ENCODE measurements around the gene RELCH. TPM values are rescaled to one million over a fixed set of nuclear protein-coding genes. Genes with fewer than 3 reads are reported as not detected.

Gene RELCH
- total and polyA plus RNA-seq, 2 of the 13 experiments (the other 11 are each of a cell fraction or from before 2014, with no cell fraction given): 5.6 to 31.7 TPM

DNA sequence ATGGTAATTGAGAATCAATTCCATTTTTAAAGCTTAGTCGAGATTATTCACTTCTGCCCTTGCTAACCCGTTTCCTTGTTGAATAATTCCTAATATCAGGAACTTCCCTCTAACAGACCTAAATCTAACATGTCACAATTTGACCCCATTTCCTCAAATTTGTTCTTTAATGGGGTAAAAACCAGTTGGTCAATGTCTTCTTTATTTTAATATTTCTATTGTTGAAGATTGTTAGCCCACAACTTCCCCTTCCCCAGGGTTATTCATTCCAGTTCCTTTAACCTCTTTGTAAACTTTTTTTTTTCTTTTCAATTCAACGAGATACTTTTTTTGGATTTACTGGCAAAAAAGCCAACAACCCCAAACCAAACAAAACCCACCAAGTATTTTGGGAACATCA is 145.4 kb downstream of the RELCH start:
- peaks cover 30% of the 10 kb centered on the region for H3K4me1 ChIP-seq (ENCODE audit: insufficient read depth, low read length)
- no peaks in the 10 kb centered on the region for H4K20me1 ChIP-seq (ENCODE audit: insufficient read depth, low read length)
- no peaks in the 10 kb centered on the region for H3K36me3 ChIP-seq (replicated peaks in 1 of 2; ENCODE audit: control insufficient read depth in 1 of 2, insufficient read depth in 2 of 2, low read length in 2 of 2)
- no peak overlapping the region for H3K27ac ChIP-seq (ENCODE audit: extremely low read length, insufficient read depth, low read length)
- H3K4me2 ChIP-seq (ENCODE audit: low read depth, low read length): no peak overlapping the region
- BruUV-seq (replicated peaks): no TSS peak
- no peak overlapping the region for H3K4me3 ChIP-seq (replicated peaks in 1 of 3; ENCODE audit: insufficient read depth in 1 of 3, low read depth in 2 of 3, low read length in 3 of 3)
- TF ChIP-seq POGZ (CRISPR knock-in tag; IDR thresholded peaks at IDR 0.05) (no peak), ZNF703 (CRISPR knock-in tag; IDR thresholded peaks at IDR 0.05; ENCODE audit: borderline replicate concordance) (no peak), ZNF3 (CRISPR knock-in tag; IDR thresholded peaks at IDR 0.05) (no peak), ZNF354B (CRISPR knock-in tag; IDR thresholded peaks at IDR 0.05) (no peak), ZKSCAN8 (CRISPR knock-in tag; IDR thresholded peaks at IDR 0.05; ENCODE audit: borderline replicate concordance) (no peak)
- TF ChIP-seq, protein P1, sequence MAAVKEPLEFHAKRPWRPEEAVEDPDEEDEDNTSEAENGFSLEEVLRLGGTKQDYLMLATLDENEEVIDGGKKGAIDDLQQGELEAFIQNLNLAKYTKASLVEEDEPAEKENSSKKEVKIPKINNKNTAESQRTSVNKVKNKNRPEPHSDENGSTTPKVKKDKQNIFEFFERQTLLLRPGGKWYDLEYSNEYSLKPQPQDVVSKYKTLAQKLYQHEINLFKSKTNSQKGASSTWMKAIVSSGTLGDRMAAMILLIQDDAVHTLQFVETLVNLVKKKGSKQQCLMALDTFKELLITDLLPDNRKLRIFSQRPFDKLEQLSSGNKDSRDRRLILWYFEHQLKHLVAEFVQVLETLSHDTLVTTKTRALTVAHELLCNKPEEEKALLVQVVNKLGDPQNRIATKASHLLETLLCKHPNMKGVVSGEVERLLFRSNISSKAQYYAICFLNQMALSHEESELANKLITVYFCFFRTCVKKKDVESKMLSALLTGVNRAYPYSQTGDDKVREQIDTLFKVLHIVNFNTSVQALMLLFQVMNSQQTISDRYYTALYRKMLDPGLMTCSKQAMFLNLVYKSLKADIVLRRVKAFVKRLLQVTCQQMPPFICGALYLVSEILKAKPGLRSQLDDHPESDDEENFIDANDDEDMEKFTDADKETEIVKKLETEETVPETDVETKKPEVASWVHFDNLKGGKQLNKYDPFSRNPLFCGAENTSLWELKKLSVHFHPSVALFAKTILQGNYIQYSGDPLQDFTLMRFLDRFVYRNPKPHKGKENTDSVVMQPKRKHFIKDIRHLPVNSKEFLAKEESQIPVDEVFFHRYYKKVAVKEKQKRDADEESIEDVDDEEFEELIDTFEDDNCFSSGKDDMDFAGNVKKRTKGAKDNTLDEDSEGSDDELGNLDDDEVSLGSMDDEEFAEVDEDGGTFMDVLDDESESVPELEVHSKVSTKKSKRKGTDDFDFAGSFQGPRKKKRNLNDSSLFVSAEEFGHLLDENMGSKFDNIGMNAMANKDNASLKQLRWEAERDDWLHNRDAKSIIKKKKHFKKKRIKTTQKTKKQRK (IDR thresholded peaks at IDR 0.05; ENCODE audit: low read length): no peak
- H3K9me3 ChIP-seq (ENCODE audit: low read length): no peaks in the 10 kb centered on the region
- ChIA-PET POLR2A (no interaction called here), CTCF (ENCODE audit: low intra/inter-chr PET ratio, low total read pairs) (no interaction called here)
- no peak overlapping the region for H3K9ac ChIP-seq (ENCODE audit: insufficient read depth, low read depth, low read length)
- ATAC-seq (no peak), DNase-seq (ENCODE audit: low spot score) (no peak), FAIRE-seq (no peak)
- no peaks in the 10 kb centered on the region for H3K27me3 ChIP-seq (ENCODE audit: control insufficient read depth in 1 of 2, insufficient read depth in 2 of 2, low read length in 2 of 2)
- intact Hi-C loops (cut with micrococcal nuclease; ENCODE audit: unreplicated experiment): no loop called here
- WGBS (ENCODE audit: low lambda C conversion rate): 89% methylated on average over 3 of the region's 3 CpGs
- H2AFZ ChIP-seq (ENCODE audit: low read length): no peak overlapping the region
- in situ Hi-C loops (cut with HindIII; ENCODE audit: extremely low pct_ligation_motif_present, low pct_unique_long_range_greater_than_20kb): no loop called here
- H3K79me2 ChIP-seq (ENCODE audit: insufficient read depth, low read length): peaks cover 13% of the 10 kb centered on the region
